DOHH2 (cell line): ENCODE data around the gene KLHL34.

Experiments
- H3F3A ChIP-seq: fragments of 200-600 bp; sonication (generic), shearing (Covaris generic); 2 replicates; pipeline ENCODE4 v1.6.0; 2016; ENCODE audit warnings: antibody characterized with exemption, mild to moderate bottlenecking; ENCODE audit not compliant: control insufficient read depth, insufficient read depth
- H3K27ac ChIP-seq: fragments of 200-600 bp; sonication (generic); 2 replicates; pipeline ENCODE4 v1.5.1; 2014; ENCODE audit warnings: low read depth, mild to moderate bottlenecking, low read length, moderate library complexity
- H3K27me3 ChIP-seq: fragments of 200-600 bp; sonication (generic); 2 replicates; pipeline ENCODE4 v1.6.1; 2014; ENCODE audit warnings: mild to moderate bottlenecking, low read length, mixed read lengths; ENCODE audit not compliant: control insufficient read depth
- H3K36me3 ChIP-seq: fragments of 200-600 bp; sonication (generic); 2 replicates; pipeline ENCODE4 v1.6.1; 2014; ENCODE audit warnings: mild to moderate bottlenecking, low read length, moderate library complexity, mixed read lengths; ENCODE audit not compliant: control insufficient read depth
- H3K4me1 ChIP-seq: fragments of 200-600 bp; sonication (generic); 2 replicates; pipeline ENCODE4 v1.6.1; 2014; ENCODE audit warnings: mild to moderate bottlenecking, low read length, mixed read lengths; ENCODE audit not compliant: control insufficient read depth
- H3K4me2 ChIP-seq: fragments of 200-600 bp; sonication (generic); 2 replicates; pipeline ENCODE4 v1.6.0; 2014; ENCODE audit warnings: mild to moderate bottlenecking, low read length, moderate library complexity
- H3K4me3 ChIP-seq: fragments of 200-600 bp; sonication (generic); 2 replicates; pipeline ENCODE4 v1.5.1; 2014; ENCODE audit warnings: mild to moderate bottlenecking, low read length, mixed read lengths
- H3K79me2 ChIP-seq: fragments of 200-600 bp; sonication (generic); 2 replicates; pipeline ENCODE4 v1.6.1; 2014; ENCODE audit warnings: mild to moderate bottlenecking, low read length, mixed read lengths; ENCODE audit not compliant: control insufficient read depth
- H3K9me2 ChIP-seq: fragments of 200-600 bp; sonication (generic); replicated peaks from 2 replicates; pipeline ENCODE4 v1.6.1; 2014; ENCODE audit warnings: mild to moderate bottlenecking, low read length, mixed read lengths; ENCODE audit not compliant: control insufficient read depth
- H3K9me3 ChIP-seq: fragments of 200-600 bp; sonication (generic); 2 replicates; pipeline ENCODE4 v1.6.1; 2014; ENCODE audit warnings: antibody characterized with exemption, low read length, mixed read lengths; ENCODE audit not compliant: control insufficient read depth, insufficient read depth
- H4K20me1 ChIP-seq: fragments of 200-600 bp; sonication (generic); 2 replicates; pipeline ENCODE4 v1.6.0; 2014; ENCODE audit warnings: low read depth, mild to moderate bottlenecking, antibody characterized with exemption, low read length, moderate library complexity; ENCODE audit not compliant: control insufficient read depth, insufficient read depth
- CTCF ChIP-seq: fragments of 200-600 bp; sonication (generic); IDR thresholded peaks from one replicate; pipeline ENCODE4 v1.5.1; 2014; ENCODE audit warnings: antibody characterized with exemption, mild to moderate bottlenecking, low read depth, low read length; ENCODE audit not compliant: poor library complexity, severe bottlenecking
- EZH2phosphoT487 ChIP-seq: fragments of 200-600 bp; sonication (generic); IDR thresholded peaks from 2 replicates; pipeline ENCODE4 v1.6.1; 2017; ENCODE audit warnings: borderline replicate concordance, mild to moderate bottlenecking, antibody characterized with exemption, low read length, moderate library complexity, mixed read lengths

KLHL34 gene

GRCh38 chrX:21659320-21659719 is 1.2 kb upstream of the KLHL34 start:
- Histone ChIP-seq H3K9me2 (no peaks in the 10 kb centered on the region), H3K36me3 (no peaks in the 10 kb centered on the region), H3K4me2 (no peak overlapping the region), H3K4me3 (no peak overlapping the region), H3F3A (no peaks in the 10 kb centered on the region), H4K20me1 (no peaks in the 10 kb centered on the region), H3K9me3 (no peaks in the 10 kb centered on the region), H3K4me1 (no peaks in the 10 kb centered on the region), H3K79me2 (no peaks in the 10 kb centered on the region), H3K27me3 (no peaks in the 10 kb centered on the region), H3K27ac (no peak overlapping the region)
- TF ChIP-seq CTCF (no peak), EZH2phosphoT487 (no peak)

GRCh38 chrX:21658746-21659145 is 616 bp upstream of the KLHL34 start:
- Histone ChIP-seq H3K27me3 (no peaks in the 10 kb centered on the region), H3K4me3 (no peak overlapping the region), H3K4me2 (no peak overlapping the region), H3F3A (no peaks in the 10 kb centered on the region), H3K36me3 (no peaks in the 10 kb centered on the region), H3K9me2 (no peaks in the 10 kb centered on the region), H3K27ac (no peak overlapping the region), H3K4me1 (no peaks in the 10 kb centered on the region), H4K20me1 (no peaks in the 10 kb centered on the region), H3K9me3 (no peaks in the 10 kb centered on the region), H3K79me2 (no peaks in the 10 kb centered on the region)
- TF ChIP-seq CTCF (no peak), EZH2phosphoT487 (no peak)

GRCh38 chrX:21657318-21658151 is 595 bp downstream of the KLHL34 start:
- Histone ChIP-seq H3K9me2 (no peaks in the 10 kb centered on the region), H3K4me2 (no peak overlapping the region), H3K9me3 (no peaks in the 10 kb centered on the region), H3K4me1 (no peaks in the 10 kb centered on the region), H3K79me2 (no peaks in the 10 kb centered on the region), H3F3A (no peaks in the 10 kb centered on the region), H3K27ac (no peak overlapping the region), H4K20me1 (no peaks in the 10 kb centered on the region), H3K27me3 (no peaks in the 10 kb centered on the region), H3K4me3 (no peak overlapping the region), H3K36me3 (no peaks in the 10 kb centered on the region)
- TF ChIP-seq CTCF (no peak), EZH2phosphoT487 (no peak)
